Fibroblast of skin of right biceps (primary cell): ENCODE data around the gene PIP5K1C.

Experiments used
- DNase-seq: peaks from one replicate; pipeline ENCODE4 v3.0.0-alpha.2; 2013

The PIP5K1C gene

DNA sequence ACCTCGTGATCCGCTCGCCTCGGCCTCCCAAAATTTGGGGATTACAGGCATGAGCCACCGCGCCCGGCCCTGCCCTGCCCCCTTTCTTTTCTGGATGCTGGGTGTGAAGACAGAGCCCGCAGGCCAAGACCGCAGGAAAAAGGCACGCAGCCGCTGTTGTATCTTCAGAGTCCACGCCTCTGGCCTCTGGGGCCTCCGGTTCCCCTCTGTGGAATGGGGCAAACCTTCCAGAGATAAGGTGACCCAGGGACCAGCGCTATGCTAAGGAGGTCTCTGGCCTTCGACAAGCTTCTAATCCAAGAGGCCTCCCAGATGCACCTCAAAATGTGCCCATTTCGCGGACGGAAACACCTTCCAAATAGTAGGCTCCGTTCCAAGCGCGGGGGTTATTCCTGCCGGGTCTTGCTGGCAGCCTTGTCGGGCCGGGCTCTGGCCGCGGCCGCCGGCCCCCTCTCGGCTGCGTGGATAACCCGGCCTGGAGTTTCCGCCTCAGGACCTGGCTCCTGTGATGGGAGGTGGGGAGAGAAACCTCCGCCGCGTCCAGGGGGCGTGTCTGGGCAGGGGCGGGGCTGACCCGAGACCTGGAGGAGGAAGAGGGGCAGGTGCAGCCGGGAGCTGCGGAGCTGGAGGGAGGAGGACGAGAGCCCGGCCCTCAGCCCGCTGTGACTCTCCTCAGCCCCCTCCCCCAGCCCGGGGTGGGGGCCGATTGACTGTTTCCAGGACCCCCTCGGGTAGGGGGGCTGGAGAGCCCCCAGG, 21.0 kb upstream of the PIP5K1C start:
- peak; percentile 74 for DNase-seq

DNA sequence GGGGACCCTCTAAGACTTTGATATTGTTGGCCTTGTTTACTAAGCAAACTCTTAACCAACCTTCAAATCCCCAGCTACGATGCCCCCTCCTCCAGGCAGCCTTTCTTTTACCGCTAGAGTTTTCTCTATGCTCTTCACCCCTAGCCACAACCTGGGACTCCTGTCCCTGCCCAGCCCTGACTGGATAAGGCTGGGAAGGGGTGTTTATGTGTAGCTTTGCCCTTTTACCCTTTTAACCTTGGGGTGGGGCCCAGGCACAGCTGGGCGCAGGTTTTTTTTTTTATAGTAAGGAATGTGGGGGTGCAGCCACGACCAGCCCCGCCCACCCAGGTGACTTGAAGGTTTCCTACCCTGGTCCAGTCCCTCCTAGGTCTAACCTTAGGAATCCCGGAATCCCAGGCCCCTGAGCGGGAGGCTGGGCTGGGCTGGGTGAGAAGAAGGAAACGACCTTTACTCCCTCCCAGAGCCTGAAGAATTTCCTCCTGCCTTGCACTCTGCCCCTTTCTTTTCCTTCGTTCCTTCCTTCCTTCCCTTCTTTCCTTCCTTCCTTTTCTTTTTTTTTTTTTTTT, 20.2 kb upstream of the PIP5K1C start:
- DNase-seq, result no peak

DNA sequence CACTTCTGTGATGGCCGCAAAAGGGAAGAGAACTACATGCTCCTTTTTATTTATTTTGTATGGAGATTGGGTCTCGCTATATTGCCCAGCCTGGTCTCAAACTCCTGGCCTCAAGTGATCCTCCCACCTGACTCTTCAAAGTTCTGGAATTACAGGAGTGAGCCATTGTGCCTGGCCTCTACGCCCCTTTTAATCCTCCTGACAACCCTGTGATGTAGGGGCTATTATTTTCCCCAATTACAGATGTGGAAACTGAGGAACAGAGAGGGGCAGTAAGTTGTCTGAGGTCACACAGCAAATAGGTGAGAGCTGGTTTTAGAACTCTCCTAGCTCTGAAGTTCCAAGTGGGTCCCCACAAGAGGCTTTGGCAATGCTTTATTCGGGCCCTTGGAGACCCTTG, 19.6 kb upstream of the PIP5K1C start:
- DNase-seq, result no peak

DNA sequence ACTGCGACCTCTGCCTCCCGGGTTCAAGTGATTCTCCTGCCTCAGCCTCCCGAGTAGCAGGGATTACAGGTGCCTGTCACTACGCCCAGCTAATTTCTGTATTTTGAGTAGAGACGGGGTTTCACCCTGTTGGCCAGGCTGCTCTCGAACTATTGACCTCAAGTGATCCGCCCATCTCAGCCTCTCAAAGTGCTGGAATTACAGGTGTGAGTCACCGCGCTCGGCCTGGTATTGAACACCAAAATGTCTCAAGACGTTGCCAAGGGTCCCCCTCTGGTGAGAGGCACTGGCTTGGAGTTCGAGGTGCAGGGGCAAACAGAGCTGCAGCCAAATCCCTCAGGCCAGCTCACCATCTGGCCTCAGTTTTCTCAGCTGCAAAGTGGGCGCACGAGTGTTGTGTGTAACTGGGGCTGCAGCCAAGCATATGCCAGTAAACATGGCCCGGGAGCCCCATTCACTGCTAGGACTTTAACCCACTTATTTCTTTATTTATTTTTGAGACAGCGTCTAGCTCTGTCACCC, 15.9 kb upstream of the PIP5K1C start:
- no peak for DNase-seq

DNA sequence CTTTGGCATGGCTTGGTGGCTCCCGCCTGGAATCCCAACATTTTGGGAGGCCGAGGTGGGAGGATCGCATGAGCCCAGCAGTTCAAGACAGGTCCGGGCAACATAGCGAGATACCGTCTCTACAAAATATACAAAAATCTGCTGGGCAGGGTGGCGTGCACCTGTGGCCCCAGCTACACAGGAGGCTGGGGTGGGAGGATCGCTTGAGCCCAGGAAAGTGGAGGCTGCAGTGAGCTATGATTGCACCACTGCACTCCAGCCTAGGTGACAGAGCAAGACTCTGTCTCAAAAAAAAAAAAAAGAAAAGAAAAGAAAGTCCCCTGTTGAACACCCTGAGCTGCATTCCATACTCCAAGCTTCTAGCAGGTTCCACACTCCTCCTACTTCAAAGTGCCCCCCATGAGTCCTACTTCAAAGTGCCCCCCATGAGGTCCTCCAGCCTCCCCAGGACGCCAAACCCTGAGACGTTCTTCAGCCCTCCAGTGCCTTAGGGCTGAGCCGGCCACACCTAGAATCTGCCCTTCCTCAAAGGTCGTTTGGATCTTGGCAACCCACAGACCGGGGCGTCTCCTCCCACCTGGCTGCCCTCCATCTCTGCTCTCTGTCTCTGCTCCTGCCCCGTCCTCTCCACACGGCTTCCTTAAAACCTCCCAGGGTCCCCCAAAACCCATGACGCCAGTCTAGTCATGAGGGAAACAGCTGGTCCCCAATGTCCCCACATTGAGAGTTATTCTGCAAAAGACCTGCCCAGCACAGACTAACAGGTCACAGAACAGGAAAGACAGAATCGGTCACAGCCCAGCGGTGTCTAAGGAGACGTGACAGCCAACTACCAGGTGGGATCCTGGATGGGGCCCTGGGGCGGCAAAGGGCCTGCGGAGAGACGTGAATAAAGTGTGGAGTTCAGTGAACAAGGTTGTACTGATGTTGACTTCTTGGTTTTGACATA, 12.7 kb upstream of the PIP5K1C start:
- no peak for DNase-seq

DNA sequence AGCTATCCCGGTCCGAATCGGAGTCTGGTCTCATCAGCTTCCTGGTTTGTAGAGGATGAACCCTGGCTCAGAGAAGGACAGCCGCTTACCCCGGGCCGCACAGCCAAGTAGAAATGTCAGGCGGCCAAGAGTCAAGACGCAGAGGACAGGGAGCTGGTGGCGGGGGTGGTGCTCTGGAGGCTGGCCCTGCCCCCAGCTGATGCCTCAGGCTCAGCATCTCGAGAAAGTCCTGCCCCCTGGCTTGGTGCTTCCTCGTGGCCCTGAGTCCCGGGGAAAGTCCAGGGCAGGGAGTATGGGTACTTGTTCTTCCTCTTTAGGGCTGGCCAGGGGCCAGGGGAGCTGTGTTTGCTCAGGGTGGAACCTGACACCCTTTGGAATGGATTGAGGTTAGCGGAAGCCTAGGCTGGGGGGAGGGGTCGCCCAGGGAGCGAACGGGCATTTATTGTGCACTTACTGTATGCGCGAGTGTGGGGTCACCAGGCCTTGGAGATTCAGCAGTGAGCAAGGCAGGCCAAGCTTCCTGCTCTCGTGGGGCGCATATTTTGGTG, 10.1 kb upstream of the PIP5K1C start:
- DNase-seq, result peak; percentile 53

DNA sequence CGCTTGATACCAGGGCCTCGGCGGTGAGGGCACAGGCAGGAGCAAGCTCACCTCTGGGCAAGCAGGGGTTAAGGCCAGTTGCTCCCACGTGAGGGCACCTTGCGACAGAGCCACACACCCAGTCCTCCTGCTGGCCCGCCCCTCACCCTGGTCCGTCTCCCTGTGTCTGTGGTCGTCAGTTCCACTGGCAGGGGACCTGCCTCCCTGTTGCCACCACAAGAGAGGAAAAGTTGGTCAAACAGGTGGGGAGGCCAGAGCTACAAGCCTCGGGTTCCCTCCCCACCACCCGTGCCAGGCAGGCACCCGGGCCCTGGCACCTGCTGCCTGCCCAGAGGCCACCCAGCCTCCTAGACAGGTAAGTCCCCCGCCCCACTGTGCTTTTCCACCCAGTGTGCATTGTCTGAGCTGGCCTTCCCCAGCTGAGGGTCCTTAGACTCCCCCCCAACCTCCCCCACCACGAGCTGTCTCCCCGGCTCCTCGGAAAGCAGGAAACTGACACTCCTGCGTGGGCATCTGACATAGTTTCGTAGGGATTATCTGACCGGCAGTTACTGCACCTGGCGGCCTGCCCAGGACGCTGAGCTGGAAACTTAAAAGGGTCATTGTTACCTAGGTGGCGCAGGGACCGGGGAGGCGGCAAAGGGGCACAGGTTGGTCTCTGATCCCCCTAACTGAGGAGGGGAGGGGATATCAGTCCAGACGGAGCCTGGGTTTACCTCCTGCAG, 8.1 kb upstream of the PIP5K1C start, which contains the start of gene TJP3:
TJP3 (plus strand) TSS at position 178 of the 725 bp plus-strand sequence. CDS start 20,049 bp downstream, outside the sequence.
- no peak for DNase-seq

DNA sequence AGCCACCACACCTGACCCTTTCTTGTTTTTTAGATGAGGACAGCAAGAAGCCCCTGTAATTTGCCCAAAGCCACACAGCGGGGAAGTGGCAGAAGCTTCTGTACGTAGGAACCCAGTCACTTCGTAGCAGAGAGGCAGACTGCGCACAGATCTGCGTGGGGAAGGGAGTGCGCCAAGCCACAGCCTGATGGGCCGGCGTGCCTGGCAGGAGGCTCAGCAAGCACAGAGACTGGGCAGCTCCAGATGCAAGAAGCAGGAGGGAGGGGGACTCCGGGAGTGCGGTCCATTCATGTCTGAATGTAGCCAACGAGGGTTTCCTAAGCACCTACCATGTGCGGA, 7.6 kb upstream of the PIP5K1C start:
- DNase-seq, result no peak

DNA sequence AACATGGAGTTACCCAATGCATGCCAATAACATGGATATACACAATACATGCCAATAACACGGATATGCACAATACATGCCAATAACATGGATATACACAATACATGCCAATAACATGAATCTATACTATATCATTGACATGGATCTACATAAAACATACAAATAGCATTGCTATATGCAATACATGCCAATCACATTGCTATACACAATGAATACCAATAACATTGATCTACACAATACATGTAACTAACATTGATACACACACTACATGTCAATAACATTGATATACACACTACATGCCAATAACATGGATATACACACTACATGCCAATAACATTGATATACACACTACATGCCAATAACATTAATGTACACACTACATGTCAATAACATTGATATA, 932 bp upstream of the PIP5K1C start:
- no peak for DNase-seq

DNA sequence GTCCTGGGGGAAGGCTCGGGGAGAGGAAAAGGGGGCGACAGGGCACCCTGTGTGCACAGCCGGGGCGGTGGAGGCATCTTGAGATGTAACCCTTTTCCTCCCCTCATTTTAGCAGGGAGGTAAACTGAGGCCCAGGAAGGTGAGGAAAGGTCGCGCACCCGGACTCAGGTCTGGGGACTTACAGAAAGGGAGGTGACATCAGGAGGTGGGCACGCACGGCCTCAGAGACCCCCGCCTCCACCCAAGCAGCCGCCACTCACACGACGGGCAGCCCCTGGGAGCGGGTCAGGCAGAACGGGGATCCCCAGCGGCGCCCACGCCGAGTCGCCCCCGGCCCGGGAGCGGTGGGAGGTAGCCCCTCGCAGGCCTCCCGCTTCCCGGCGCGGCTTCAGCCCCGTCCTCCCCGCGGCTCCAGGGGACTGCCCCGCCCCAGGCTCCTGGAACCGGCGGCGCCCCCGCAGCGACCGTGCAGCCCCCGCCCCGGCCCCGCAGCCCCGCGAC, 477 bp downstream of the PIP5K1C start:
- DNase-seq, result no peak

DNA sequence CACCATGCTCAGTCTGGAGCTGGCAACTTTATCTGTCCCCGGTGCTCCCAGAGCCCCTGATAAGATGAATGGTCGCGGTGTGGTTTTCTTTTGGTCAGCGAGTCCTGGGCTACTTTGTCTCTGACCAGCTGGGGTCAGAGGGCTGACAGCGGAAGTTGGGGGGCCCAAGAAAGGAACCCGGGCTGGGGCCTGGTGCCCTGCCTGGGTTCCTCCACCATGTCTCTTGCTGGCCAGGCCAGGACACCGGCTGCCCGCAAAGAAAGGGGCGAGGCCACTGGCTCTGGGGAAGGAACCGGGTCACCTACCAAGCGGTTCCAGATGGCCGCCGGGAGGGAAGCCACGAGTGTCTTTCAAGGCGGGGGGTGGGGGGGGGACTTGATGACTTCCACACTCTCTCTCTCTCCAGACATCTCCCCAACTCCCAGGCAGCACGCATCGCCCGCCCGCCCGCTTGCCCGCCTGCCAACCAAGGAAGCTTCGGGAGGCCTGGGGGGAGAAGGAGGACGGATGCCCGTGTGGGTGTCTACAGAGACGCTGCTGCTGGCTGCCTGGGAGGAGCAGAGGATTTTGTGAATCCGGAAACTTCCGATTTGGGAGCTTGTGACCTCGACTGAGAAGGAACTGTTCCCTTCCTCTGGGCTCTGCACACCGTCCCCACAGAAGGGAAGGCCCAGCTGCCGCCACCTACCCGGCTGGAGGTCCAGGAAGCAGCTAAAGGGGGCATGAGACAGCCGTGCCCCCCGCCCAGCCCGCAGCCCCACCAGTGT, 1.1 kb downstream of the PIP5K1C start:
- DNase-seq, result peak; percentile 42

DNA sequence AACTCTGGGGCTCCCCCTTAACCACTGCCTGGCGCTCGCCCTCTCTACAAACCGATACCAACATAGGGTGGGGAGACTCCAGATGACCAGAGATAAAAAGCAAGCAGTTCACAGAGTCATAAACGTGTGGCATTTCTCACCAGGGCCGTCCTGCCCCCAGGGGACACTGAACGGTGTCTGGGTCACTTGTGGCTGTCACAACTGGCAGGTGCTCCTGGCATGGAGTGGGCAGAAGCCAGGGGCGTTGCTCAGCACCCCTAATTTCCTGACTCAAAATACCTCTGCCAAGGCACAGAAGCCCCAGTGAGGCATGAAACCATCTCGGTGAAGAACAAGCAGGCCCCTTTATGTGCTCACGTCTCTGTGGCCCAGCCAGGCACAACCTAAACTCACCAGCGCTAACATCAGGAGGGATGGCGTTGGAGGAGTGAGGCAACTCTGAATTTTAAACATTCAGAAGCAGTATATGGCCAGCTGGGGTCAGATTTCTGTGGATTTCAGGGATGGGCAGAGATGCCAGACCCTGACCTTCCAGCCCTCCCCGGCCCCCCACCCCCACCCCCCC, 1.8 kb downstream of the PIP5K1C start:
- no peak for DNase-seq

DNA sequence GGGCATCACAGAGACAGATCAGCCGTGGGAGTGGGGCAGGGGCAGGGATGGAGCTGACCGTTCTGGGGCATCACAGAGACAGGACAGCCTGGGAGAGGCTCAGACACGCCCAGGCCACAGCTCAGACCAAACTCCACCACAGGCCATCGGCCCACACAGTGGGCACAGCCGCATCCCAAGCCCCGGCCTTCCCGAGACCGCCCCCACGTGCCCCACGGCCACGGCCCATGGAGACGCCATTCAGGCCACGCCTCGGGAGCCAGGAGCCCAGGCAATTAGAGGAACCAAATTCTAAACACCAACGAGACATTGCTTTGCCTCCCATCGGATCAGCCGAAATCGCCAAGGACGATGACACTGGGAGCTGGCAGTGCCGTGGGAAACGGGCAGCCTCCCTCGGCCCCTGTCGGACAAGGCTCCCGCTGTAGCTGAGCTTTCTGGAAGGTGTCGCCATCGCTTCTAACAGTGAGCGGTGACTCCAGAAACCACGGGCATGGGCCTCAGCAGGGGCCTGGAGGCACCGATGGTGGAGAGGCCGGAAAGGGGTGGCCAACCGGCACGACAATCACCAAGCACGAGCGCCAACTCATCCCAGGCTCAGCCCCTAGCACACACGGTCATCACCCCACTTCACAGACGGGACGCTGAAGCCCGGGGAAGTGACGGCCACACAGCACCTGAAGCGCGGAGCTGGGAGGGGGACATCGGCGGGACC, 2.4 kb downstream of the PIP5K1C start:
- DNase-seq, result no peak

DNA sequence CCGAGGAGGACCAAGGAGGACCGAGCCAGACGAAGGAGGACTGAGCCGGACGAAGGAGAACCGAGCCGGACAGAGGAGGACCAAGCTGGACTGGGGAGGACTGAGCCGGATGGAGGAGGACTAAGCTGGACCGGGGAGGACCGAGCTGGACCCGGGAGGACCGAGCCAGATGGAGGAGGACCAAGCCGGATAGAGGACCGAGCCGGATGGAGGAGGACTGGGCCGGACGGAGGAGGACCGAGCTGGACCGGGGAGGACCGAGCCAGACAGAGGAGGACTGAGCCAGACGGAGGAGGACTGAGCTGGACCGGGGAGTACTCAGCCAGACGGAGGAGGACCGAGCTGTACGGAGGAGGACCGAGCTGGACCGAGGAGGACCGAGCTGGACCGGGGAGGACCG, 3.2 kb downstream of the PIP5K1C start:
- DNase-seq, result no peak

DNA sequence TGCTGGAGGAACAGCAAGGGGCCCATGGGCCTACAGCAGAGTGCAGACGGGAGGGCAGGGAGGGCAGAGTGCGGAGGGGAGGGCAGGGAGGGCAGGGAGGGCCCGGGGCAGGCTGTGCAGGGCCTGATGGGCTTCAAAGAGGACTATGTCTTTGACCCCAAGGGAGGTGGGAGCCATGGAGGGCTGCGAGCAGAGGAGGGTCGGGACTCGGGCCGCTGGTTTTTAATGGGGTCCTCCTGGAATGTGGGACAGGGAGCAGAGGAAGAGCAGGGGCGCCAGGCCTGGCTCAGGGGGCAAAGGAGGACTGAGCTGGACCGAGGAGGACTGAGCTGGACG, 3.6 kb downstream of the PIP5K1C start:
- no peak for DNase-seq

DNA sequence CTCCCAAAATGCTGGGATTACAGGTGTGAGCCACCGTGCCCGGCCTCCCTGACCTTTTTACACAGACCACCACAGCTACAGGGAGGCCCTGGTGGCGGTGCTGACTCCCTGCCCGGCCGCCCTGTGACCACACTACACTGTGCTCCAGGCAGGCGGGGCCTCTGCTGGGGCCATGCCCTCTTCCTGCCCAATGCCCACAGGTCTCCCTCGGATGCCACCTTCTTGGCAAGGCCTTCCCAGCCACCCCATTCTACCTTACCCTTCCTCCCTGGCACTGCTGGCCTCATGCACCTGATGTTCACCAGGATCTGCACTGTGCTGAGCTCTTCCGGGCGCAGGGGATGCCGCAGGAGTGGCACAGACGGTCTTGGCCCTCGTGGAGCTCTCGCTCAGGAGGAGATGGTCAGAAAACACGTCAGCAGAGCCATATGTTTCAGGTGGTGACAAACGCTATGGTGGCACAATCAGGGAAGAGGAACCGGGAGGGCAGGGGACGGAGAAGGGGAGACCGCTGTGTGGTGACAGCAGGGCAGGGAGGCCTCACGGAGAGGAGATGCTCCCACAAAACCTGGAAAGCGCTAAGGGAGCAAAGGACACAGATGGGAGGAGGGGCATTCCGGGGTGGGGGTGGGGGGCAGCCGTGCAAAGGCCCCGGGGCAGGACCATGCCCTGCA, 4.1 kb downstream of the PIP5K1C start:
- no peak for DNase-seq

DNA sequence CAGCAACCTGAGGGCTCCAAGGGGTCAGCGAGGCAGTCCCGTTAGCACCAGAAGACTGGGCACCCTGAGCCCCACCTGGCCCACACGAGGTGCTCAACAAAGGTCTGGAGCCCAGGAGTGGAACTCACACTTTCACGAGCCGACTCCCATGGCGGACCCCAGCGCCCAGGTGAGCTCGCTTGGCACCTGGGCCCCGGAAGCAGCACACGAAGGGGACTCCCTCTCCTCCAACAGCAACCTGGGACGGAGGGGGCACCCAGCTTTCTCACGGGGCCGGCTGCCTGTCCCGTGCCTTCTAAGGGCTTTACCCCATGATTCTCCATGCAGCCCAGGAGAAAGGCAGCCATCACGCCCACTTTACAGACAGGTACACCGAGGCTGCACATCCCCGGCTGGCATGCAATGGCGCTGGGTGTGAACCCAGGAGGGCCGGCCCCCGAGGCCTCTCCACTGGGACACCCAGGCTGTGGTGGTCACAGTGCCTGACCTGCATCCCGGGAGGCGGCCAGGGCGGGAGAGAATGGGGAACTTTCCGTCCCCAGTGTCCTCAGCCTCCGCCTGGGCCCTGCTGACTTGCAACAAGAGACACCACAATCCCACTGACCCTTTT, 5.0 kb downstream of the PIP5K1C start:
- DNase-seq, result no peak

DNA sequence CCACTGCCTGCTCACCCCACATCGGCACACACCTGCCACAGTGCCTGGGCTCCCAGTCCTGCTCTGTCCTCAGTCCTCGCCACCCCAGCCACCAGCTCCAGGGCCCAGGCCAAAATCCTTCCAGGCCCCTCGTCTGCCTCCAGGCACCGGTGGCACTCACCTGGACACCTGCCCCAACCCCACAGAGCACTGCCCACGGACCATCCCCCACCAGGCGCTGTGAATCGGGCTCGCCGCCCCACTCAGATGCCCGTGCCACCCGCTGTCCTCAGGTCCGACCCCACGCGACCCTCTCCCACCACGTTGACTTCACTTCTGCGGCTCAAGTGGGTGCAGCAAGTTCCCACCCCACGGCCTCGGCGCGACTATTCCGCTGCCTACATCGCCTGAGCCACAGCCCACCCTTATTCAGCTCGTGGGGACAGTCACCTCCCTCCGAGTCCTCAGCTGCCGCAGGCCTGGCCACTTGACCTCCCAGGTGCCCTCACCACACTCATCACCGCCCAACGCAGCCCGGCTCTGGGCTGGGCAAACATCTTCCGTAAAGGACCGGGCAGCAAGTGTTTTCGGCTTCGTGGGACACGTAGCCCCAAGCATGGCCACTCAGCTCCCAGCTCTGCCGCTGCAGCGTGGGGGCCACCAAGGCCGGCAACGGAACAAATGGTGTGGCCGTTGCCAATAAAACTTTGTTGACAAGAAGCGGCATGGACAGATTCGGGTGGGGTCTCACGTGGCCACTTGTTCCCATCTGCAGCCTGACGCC, 5.7 kb downstream of the PIP5K1C start:
- no peak for DNase-seq
